Measurements from ENCODE around the gene SAMD13.

Gene SAMD13

GRCh38 chr1:84301004-84301784, at the start of gene SAMD13:
Gene SAMD13 (plus strand): TSS chr1:84301708. CDS start chr1:84303235, 1,527 bp downstream.
- TF ChIP-seq CTCF (IDR thresholded peaks at IDR 0.05; ENCODE audit: low read length, missing control alignments), result no peak
- H3K4me3 ChIP-seq (replicated peaks; ENCODE audit: low read depth, low read length), result peak within 1 kb of the TSS; percentile 39
- DNase-seq (ENCODE audit: low read depth), result peak; percentile 86

- no peak overlapping the region for H3K4me3 ChIP-seq (replicated peaks; ENCODE audit: low read depth, low read length)
- peak; percentile 52 for DNase-seq (ENCODE audit: low read depth)
- no peak for TF ChIP-seq CTCF (IDR thresholded peaks at IDR 0.05; ENCODE audit: low read length, missing control alignments)
Measured at GRCh38 chr1:84253036-84253435, 48.5 kb upstream of the SAMD13 start.

- peak; percentile 86 for DNase-seq (ENCODE audit: low read depth)
- no peak for TF ChIP-seq CTCF (IDR thresholded peaks at IDR 0.05; ENCODE audit: low read length, missing control alignments)
- H3K4me3 ChIP-seq (replicated peaks; ENCODE audit: low read depth, low read length), result no peak overlapping the region
Measured at GRCh38 chr1:84253891-84254290, 47.6 kb upstream of the SAMD13 start.

- H3K4me3 ChIP-seq (replicated peaks; ENCODE audit: low read depth, low read length), result no peak overlapping the region
- no peak for DNase-seq (ENCODE audit: low read depth)
- no peak for TF ChIP-seq CTCF (IDR thresholded peaks at IDR 0.05; ENCODE audit: low read length, missing control alignments)
Measured at GRCh38 chr1:84254703-84255238, 46.7 kb upstream of the SAMD13 start.

- DNase-seq (ENCODE audit: low read depth), result no peak
- TF ChIP-seq CTCF (IDR thresholded peaks at IDR 0.05; ENCODE audit: low read length, missing control alignments), result no peak
- H3K4me3 ChIP-seq (replicated peaks; ENCODE audit: low read depth, low read length), result no peak overlapping the region
Measured at GRCh38 chr1:84255582-84255981, 45.9 kb upstream of the SAMD13 start.

- DNase-seq (ENCODE audit: low read depth), result no peak
- H3K4me3 ChIP-seq (replicated peaks; ENCODE audit: low read depth, low read length), result no peak overlapping the region
- TF ChIP-seq CTCF (IDR thresholded peaks at IDR 0.05; ENCODE audit: low read length, missing control alignments), result no peak
Measured at GRCh38 chr1:84257617-84258016, 43.9 kb upstream of the SAMD13 start.

- TF ChIP-seq CTCF (IDR thresholded peaks at IDR 0.05; ENCODE audit: low read length, missing control alignments), result no peak
- no peak for DNase-seq (ENCODE audit: low read depth)
- no peak overlapping the region for H3K4me3 ChIP-seq (replicated peaks; ENCODE audit: low read depth, low read length)
Measured at GRCh38 chr1:84259376-84259775, 42.1 kb upstream of the SAMD13 start.
